Left lobe of liver (tissue), 2 donors: ENCODE results near the gene ATXN1. TPM values are rescaled to one million over a fixed set of nuclear protein-coding genes. Genes with fewer than 3 reads are reported as not detected.
"Not testable (repeated sequence)": the region's sequence is repeated elsewhere in the genome, so short reads cannot be mapped to it uniquely, and the experiment has no call there.

ENCODE experiments used
- ATAC-seq: fragments of 200-7000 bp; cut with Tn5 transposase; one replicate; pipeline ENCODE4 v1.9.1; 2020; ENCODE audit warnings: mild to moderate bottlenecking, moderate library complexity
- DNase-seq: peaks from one replicate; pipeline ENCODE4 v3.0.0-alpha.2; 2020; ENCODE audit warnings: low spot score
- total RNA-seq: library from RNA; stranded (reverse); gene quantifications from one replicate; pipeline ENCODE4 v1.2.1, GENCODE V29; 2021
- donor health status: DM: no; HTN: no; CAD: no; lungs with moderate emphysema.
- donor health status: DM: no; HTN: yes; CAD: no.

The ATXN1 gene
- total RNA-seq, 1 donor from 2014 or later = 29.5 TPM

- DNase-seq (no peak), ATAC-seq (no peak)
Observed at GRCh38 chr6:16625291-16626265, 135.7 kb downstream of the ATXN1 start.

GRCh38 chr6:16624636-16625290 lies 136.5 kb downstream of the ATXN1 start:
- ATAC-seq = no peak
- no peak for DNase-seq

- DNase-seq (no peak), ATAC-seq (no peak)
Observed at GRCh38 chr6:16623731-16624130, 137.5 kb downstream of the ATXN1 start.

- peak; percentile 34 for ATAC-seq
Observed at GRCh38 chr6:16623029-16623653, 138.1 kb downstream of the ATXN1 start.

GRCh38 chr6:16622193-16622592 lies 139.1 kb downstream of the ATXN1 start:
- DNase-seq = no peak
- ATAC-seq = no peak

More at GRCh38 chr6:16623029-16623653, 138.1 kb downstream of the ATXN1 start:
- DNase-seq = no peak

GRCh38 chr6:16621002-16621401 lies 140.3 kb downstream of the ATXN1 start:
- no peak for DNase-seq
- ATAC-seq = no peak

- ATAC-seq (no peak), DNase-seq (no peak)
Observed at GRCh38 chr6:16619777-16620176, 141.5 kb downstream of the ATXN1 start.

GRCh38 chr6:16618962-16619361 lies 142.3 kb downstream of the ATXN1 start:
- no peak for ATAC-seq

GRCh38 chr6:16615215-16615614 lies 146.0 kb downstream of the ATXN1 start:
- not testable (repeated sequence) for DNase-seq, ATAC-seq

More at GRCh38 chr6:16618962-16619361, 142.3 kb downstream of the ATXN1 start:
- no peak for DNase-seq

- ATAC-seq, DNase-seq: not testable (repeated sequence)
Observed at GRCh38 chr6:16614143-16614542, 147.1 kb downstream of the ATXN1 start.

- ATAC-seq, DNase-seq: not testable (repeated sequence)
Observed at GRCh38 chr6:16613504-16613903, 147.8 kb downstream of the ATXN1 start.

GRCh38 chr6:16608444-16608843 lies 152.8 kb downstream of the ATXN1 start:
- ATAC-seq (peak; percentile 56), DNase-seq (no peak)

- DNase-seq = no peak
- ATAC-seq = no peak
Observed at GRCh38 chr6:16602035-16602434, 159.2 kb downstream of the ATXN1 start.

- ATAC-seq = no peak
Observed at GRCh38 chr6:16600701-16601100, 160.6 kb downstream of the ATXN1 start.

GRCh38 chr6:16600026-16600425 lies 161.2 kb downstream of the ATXN1 start:
- DNase-seq (no peak), ATAC-seq (no peak)

More at GRCh38 chr6:16600701-16601100, 160.6 kb downstream of the ATXN1 start:
- DNase-seq = no peak

GRCh38 chr6:16596616-16597331 lies 164.5 kb downstream of the ATXN1 start:
- ATAC-seq (no peak), DNase-seq (no peak)

- peak; percentile 53 for ATAC-seq
- DNase-seq = no peak
Observed at GRCh38 chr6:16595514-16596120, 165.6 kb downstream of the ATXN1 start.

- ATAC-seq = no peak
- no peak for DNase-seq
Observed at GRCh38 chr6:16594849-16595248, 166.4 kb downstream of the ATXN1 start.

- no peak for ATAC-seq
- no peak for DNase-seq
Observed at GRCh38 chr6:16592223-16592911, 168.9 kb downstream of the ATXN1 start.
